CD4-positive, alpha-beta T cell treated with Interleukin-15 for 4 hours (primary cell): Measurements from ENCODE around the gene FAM43A.

Experiments
- DNase-seq: peaks from one replicate; pipeline ENCODE4 v3.0.0-alpha.2; 2020; ENCODE audit warnings: low spot score

Gene FAM43A

DNA sequence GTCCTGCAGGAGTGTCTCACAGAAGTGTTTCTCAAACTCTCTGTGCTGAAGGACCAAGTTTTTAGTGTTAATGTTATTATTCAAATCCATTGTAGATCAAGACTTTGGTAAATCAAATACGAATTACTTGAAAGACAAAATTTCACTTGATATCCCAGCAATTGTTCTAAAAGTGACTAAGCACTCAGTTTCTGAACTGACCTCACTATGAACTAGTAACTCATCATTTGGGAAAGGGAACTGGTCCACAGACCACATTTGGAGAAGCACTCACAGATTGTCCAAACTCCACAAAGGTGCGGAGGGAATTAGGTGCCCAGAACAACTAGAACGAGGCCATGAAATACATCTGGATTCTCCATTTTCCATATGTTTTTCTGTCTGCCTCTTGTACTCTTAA, 25.6 kb downstream of the FAM43A start:
- DNase-seq = no peak

DNA sequence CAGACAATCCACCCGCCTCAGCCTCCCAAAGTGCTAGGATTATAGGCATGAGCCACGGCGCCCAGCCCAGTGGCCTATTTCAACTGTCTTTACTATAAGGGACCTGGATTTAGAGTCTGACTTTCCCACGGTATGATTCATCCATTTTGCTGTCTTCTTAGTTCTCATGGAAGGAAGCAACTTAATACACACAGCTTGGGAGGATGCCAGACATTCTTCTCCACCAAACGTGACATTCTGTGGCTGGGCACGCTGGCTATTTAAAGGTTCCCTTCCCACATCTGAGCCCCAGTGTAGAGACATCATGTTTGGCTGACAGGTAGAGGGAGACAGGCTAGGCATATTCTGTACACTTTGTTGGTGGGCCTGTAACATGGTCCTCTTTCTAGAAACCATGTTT, 26.2 kb downstream of the FAM43A start:
- no peak for DNase-seq

DNA sequence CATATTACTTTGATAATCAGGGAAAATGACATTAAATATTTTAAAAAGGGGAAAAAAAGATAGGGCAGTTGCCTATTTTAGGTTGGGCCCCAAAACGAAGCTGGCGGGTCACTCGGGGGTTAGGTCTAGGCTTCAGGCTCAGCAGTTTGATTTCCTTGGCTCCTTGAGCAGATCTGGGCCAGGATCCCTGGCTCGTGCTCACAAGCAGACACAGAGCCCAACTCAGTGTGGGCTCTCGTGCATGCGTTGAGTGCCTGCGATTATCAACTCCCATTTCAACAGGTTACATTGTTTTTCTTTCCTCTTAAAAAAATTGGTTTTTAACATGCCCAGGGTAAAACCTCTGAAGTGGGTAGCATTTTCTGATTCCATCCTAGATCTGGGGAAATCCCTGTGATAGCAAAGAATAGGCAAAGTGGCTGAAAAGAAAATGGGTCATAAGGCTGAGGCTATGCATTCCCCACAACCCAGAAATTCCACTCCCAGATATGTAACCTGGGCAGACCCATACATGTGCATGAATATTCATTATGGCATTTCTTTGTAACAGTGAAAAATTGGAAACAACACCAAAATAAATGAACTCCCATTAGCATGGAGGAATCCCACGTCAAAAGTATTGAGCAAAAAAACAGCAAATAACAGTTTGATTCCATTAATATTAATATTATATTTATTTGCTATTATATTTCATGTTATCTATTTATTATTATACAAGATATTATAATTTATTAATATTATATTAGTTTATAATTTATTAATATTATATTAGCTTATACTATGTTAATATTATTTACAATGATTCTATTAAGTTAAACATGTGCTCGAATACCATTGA, 27.8 kb downstream of the FAM43A start:
- DNase-seq = no peak

DNA sequence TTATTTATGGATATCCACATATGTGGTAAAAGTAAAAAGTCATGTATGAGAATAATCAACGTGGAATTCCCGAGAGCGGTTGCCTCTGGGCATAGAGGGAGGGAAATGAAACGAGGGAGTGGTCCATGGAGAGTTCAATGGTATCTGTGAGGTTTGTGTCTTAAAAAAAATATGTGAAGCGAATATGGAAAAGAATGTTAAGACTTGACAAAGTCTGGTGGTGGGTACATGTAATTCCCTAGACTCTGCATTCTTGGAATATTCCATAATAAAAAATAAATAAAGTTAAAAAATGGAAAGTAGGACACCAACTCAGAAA, 28.4 kb downstream of the FAM43A start:
- DNase-seq = no peak

DNA sequence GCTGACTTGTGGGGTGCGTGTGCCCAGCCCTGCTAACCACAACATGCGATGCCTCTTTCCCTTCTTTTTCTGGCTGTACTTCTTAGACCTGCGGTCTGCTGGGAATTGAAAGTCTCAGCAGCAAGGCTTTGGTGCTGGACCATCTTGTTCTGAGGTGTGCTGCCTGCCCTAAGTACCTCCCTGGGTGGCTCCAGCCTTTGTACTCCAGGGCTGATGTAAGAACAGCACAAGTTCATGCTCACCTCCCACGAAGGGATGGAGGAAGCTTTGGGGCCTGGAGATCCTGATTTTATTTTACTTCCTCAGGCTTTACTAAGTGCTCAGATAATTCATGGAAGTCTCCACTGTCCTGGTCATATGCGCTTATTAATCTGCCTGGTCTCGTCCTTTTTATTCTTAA, 28.9 kb downstream of the FAM43A start:
- DNase-seq = no peak

DNA sequence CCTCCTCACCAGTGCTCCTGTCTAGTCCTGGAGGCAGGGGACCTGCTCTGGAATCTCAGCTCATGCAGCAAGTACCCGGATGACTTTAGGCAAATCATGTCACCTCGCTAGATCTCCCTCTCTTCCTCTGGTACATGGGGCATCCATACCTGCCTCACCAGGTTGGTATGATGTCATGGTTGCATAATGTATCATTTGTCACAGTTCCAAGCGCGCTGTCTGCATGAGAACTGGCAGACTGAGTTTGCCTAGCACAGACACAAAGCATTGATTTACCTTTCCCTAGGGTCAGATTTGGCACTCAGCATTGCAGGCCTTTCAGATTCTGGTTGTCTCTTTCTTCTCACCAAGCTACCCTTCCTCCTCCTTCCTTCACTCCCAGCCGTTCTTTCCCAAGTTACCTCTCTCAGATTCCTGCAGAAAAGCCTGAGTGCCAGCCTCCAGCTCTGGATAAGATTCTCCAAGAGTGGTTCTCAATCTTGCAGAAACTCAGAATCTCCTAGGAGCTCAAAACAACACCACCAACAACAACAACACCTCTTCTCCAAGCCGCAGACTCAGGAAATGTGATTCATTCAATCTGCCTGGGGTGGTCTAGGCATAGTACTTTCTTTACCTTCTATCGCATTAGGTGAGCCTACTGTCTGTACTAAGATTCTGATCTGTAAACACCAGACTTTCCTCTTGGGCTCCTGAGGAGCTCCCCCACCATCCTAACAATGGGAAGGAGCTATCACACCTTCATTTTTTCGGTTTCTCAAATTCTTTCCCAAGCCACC, 29.5 kb downstream of the FAM43A start:
- peak; percentile 37 for DNase-seq

DNA sequence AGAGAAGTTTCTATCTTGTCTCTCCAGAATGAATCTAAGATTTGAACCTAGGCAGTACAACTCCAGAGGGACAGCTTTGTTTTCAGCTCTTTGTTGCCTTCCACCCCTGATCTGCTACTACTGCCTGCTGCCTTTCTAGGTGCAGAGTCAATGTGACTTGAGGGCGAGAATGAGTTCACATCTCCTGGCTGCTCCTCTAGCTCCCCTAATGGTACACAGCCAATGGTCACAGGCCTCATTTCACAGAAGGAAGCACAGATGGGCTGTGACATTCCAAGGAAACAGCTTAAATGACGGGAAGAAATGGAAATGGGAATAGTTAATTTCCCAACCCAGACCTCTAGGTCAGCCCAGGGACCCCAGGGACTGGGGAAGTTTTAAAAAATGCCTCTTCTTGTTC, 32.4 kb downstream of the FAM43A start:
- DNase-seq = no peak

DNA sequence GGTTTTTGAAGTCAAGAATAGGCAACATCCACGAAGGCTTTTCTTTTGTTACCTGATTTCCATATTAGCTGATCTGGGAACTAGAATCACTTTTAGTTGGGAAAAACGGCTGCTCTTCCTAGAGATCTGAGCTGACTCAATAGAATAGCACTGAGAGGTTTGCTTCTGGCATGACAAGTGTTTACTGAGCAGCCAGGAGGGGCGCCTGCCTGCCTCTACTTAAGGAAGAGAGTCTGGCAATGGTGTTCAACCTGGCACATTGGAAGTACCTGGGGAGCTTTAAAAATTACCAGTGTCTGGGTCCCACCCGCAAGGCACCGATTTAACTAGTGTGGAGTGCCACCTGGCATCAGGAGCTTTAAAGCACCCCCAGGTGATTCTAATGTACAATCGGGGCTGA, 34.4 kb downstream of the FAM43A start:
- DNase-seq = no peak

DNA sequence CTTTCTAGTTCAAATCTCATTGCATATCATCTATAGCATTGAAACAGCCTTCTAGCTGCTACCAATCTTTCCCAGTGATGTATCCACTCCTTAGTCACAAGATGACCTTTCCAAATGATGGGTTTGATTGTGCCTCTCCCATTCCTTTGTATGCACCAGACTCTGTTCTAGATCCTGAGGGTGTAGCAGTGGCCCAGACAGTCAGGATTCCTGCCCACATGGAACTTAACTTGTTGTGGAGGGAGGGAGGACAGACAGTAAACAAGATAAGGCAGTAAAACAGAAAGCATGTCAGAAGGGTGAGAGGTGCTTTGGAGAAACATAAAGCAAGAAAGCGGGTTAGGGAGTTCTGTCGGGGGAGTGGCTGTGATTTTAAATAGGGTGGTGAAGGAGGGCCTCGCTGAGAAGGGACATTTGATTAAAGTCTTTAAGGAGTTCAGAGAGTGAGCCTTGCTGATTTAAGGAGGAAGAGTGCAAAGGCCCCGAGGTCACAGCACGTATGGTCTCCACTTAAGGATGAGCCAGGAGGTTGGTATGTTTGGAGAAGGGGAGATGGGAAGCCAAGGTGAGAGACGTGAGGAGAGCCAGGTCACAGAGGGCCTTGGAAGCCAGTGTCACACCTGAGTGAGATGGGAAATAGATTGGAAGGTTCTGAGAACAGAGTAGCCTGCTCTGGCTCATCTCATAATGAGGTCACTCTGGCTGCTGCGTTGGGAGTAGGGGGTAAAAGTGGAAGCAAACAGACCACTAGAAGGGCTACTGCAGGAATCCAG, 38.3 kb downstream of the FAM43A start:
- DNase-seq = no peak

DNA sequence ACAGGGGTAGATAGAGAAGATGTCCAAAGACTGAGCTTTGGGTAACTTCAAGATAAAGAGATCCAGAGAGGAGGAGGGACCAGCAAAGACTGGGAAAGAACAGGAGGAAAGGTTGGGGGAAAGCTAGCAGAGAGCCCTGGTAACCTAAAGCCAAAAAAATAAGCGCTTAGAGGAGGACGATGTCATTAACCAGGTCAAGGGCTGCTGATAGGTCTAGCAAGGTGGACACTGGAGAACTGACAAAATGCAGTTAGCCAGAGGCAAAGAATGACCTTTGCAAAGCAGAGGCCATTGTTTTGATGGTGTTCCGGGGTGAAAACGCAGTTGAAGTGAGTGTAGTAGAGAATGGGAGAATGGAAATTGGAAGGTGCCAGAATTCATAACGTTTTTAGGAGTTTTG, 39.7 kb downstream of the FAM43A start:
- DNase-seq = no peak

DNA sequence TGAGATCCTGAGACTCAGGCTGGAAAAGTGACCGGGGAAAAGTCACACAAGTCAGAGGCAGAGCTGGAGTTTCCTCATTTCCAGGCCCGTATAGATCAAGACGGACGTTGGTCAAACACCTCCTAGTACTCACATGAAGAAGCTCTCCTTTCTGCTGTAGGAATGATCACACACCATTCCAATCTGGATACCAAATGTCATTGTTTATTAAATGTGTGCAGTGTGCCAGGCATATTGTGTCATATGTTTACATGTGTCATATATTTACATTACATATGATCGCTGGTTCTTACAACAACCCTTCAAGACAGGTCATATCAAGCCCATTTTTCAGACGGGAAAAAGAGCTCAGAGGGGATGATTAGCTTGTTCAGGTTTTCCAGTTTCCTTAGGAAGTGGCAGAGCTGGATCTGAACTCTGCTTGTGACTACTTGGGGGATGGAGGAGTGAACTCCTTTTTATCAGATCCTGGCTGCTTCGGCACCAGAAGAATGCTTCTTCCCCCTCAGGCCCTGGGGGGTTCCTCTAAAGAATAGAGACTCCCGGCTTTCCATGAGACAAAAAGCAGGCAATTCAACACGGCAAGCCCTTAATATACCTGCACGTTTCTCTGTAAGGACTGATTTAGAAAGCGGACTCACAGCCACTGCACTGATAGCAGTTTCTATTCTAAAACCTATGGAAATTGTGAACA, 41.9 kb downstream of the FAM43A start:
- no peak for DNase-seq

DNA sequence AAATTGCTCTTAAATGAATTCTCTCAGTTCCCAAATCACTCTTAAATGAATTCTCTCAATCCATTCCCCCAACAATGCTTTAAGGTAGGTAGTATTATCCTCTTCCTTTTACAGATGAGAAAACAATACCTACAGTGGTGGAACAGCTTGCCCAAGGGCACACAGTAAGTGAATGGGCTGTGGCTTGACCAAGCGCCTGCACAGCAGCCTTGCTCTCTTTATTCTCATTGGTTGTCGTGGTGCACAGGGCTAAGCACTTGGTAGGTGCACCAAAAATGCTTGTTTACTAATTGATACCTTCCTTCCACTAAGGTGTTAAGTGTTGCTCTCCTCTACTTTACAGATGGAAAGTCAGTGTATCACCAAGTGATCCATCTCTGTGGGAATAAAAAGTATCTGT, 43.3 kb downstream of the FAM43A start:
- no peak for DNase-seq

DNA sequence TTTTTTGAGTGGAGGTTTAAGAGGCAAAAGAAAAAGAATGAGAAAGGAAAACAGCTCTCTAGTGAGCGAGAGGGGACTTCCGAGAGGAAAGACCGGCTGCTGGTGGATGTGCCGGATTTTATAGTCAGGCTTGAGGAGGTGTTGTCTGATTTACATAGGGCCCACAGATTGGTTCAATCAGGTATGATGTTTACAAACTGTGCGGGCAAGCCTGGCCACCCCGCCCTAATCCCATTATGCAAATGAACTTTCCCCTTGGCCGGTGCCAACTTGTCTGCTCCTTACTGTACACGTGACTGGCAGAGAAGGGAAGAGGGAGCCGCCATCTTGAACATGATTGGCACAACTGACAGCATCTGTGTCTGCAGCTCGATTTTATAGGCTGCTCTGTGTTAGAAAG, 44.7 kb downstream of the FAM43A start:
- DNase-seq = no peak

DNA sequence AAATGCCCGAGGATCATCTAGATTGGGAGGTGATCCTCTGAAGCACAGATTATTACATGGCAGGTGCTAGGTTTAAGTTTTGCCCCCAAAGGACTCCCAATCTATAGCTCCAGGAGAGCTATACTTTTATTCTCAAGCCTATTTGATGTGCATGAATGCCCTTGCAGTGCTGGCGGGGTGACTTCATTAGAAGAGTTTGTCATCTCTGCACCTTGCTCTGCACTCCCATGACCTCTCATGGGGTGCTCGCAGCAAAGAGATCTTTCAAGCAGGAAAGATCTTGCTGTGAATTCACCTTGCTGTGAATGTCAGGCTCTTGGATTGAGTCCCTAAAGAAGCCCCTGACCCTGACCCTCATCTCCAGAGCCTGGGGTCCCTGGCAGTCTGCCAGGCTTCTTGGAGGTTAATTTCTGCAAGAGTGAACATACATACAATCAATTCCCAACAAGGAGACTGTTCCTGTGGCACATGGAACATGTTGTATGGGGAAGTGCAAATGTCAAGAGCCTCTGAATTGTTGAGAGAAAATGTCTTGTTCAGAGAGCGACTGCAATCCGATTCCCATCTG, 45.9 kb downstream of the FAM43A start:
- no peak for DNase-seq

DNA sequence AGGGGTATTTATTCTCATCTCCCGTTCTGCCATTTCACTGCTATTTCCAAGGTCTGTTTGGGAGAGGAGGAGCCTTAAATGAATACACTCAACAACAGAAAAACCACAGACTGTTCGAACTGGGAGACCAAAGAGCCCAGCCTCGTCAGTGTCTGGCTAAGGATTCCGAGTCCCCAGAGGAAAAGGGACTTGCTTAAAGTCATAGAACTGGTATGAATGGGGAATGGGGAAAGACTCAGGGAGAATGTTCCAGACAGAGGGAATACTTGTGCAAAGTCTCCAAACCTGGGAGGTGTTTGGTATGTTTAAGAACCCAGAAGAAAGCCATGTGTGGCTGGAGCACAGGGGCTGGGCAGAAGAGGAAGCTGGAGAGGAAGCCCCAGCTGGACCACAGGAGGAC, 46.9 kb downstream of the FAM43A start:
- DNase-seq = no peak

DNA sequence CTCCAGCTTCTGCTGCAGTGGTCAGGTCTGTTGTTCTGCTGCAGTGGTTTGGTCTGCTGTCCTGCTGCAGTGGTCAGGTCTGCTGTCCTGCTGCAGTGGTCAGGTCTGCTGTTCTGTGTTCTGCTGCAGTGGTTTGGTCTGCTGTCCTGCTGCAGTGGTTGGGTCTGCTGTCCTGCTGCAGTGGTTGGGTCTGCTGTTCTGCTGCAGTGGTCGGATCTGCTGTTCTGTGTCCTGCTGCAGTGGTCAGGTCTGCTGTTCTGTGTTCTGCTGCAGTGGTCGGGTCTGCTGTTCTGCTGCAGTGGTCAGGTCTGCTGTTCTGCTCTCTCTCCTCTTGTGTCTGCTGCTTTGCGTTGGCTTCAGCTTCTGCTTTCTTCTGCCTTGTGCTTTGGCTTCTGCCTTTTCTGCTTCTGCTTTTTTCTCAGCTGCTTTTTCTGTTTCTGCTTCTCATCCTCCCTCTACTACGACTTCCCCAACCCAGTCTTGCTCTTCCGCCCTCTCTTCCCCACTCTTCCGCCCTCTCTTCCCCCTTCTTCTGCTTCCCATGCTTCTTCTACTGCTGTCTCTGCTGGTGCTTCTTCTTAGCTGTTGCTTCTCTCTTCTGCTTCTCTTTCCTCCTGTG, 50.7 kb downstream of the FAM43A start:
- DNase-seq = no peak

DNA sequence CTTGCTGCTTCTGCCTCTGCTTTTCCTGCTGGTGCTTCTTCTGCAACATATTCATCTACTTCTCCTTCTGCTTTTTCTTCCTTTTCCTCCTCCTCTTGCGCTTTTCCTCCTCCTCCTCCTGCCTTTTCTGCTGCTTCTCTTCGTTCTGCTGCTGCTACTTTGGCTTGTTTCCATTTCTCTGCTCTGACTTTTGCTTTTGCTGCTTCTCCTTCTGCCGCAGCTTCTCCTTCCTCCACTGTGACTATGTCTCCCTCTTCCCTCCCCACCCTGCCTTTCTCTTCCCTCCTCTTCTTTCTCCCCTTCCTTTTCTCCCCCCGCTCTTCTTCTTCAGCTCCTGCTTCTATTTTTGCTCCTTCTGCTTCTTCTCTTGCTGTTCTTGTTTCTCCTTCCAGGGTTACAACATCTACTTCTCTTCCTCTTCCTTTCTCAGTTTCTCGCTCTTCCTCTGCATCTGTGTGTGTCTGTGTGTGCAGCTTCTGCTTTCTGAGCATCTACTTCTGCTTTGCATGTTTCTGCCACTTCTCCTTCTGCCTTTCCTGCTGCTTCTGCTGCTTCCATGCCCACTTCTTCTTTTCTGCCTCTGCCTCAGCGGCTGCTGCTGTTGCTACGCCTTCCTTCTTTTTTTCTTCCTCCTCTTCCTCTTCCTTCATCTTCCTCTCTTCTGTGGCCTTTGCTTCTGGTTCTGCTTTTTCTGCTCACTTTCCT, 51.4 kb downstream of the FAM43A start:
- no peak for DNase-seq
